Skeletal muscle satellite cell (primary cell): Measurements from ENCODE around the gene PYGL.

ENCODE experiments used
- H3K27me3 ChIP-seq: 2 replicates; pipeline ENCODE4 v1.7.0; 2013; ENCODE audit warnings: low read length; ENCODE audit not compliant: control insufficient read depth, insufficient read depth
- H3K36me3 ChIP-seq: 2 replicates; pipeline ENCODE4 v1.7.0; 2013; ENCODE audit warnings: mild to moderate bottlenecking, control low read depth, low read length; ENCODE audit not compliant: insufficient read depth
- H3K4me1 ChIP-seq: 2 replicates; pipeline ENCODE4 v1.7.0; 2013; ENCODE audit warnings: low read length; ENCODE audit not compliant: control insufficient read depth, insufficient read depth
- H3K4me2 ChIP-seq: 2 replicates; pipeline ENCODE4 v1.7.0; 2013; ENCODE audit warnings: mild to moderate bottlenecking, low read length
- H3K4me3 ChIP-seq: 2 replicates; pipeline ENCODE4 v1.7.0; 2013; ENCODE audit warnings: low read length
- H3K9ac ChIP-seq: 2 replicates; pipeline ENCODE4 v1.7.0; 2013; ENCODE audit warnings: mild to moderate bottlenecking, low read depth, low read length, moderate library complexity
- H3K9me3 ChIP-seq: replicated peaks from 2 replicates; pipeline ENCODE4 v1.7.0; 2013; ENCODE audit warnings: mild to moderate bottlenecking, control low read depth, low read length

The PYGL gene

GRCh38 chr14:50936016-50936340 is 8.3 kb downstream of the PYGL start:
- no peak overlapping the region for H3K4me3 ChIP-seq
- H3K36me3 ChIP-seq, result peaks cover 26% of the 10 kb centered on the region
- no peak overlapping the region for H3K4me2 ChIP-seq
- H3K4me1 ChIP-seq, result peaks cover 15% of the 10 kb centered on the region
- H3K27me3 ChIP-seq, result no peaks in the 10 kb centered on the region
- H3K9ac ChIP-seq, result no peak overlapping the region
- no peaks in the 10 kb centered on the region for H3K9me3 ChIP-seq

- Histone ChIP-seq H3K9ac (no peak overlapping the region), H3K4me2 (no peak overlapping the region), H3K4me1 (peaks cover 15% of the 10 kb centered on the region), H3K4me3 (no peak overlapping the region), H3K27me3 (no peaks in the 10 kb centered on the region), H3K36me3 (peaks cover 28% of the 10 kb centered on the region), H3K9me3 (no peaks in the 10 kb centered on the region)
Observed at GRCh38 chr14:50935126-50936015, 8.9 kb downstream of the PYGL start.

- H3K4me2 ChIP-seq, result no peak overlapping the region
- H3K4me1 ChIP-seq, result peaks cover 11% of the 10 kb centered on the region
- no peak overlapping the region for H3K4me3 ChIP-seq
- H3K36me3 ChIP-seq, result peaks cover 28% of the 10 kb centered on the region
- H3K27me3 ChIP-seq, result no peaks in the 10 kb centered on the region
- no peaks in the 10 kb centered on the region for H3K9me3 ChIP-seq
- H3K9ac ChIP-seq, result no peak overlapping the region
Observed at GRCh38 chr14:50932592-50933495, 11.4 kb downstream of the PYGL start.

GRCh38 chr14:50932156-50932555 is 12.1 kb downstream of the PYGL start:
- H3K9ac ChIP-seq, result no peak overlapping the region
- no peaks in the 10 kb centered on the region for H3K27me3 ChIP-seq
- H3K9me3 ChIP-seq, result no peaks in the 10 kb centered on the region
- peaks cover 4% of the 10 kb centered on the region for H3K4me1 ChIP-seq
- no peak overlapping the region for H3K4me3 ChIP-seq
- no peak overlapping the region for H3K4me2 ChIP-seq
- peaks cover 28% of the 10 kb centered on the region for H3K36me3 ChIP-seq

GRCh38 chr14:50931559-50931958 is 12.7 kb downstream of the PYGL start:
- Histone ChIP-seq H3K4me1 (no peaks in the 10 kb centered on the region), H3K9me3 (no peaks in the 10 kb centered on the region), H3K4me2 (no peak overlapping the region), H3K4me3 (no peak overlapping the region), H3K36me3 (peaks cover 28% of the 10 kb centered on the region), H3K9ac (no peak overlapping the region), H3K27me3 (no peaks in the 10 kb centered on the region)

GRCh38 chr14:50929506-50929905 is 14.8 kb downstream of the PYGL start:
- H3K4me1 ChIP-seq, result no peaks in the 10 kb centered on the region
- H3K9ac ChIP-seq, result no peak overlapping the region
- peaks cover 21% of the 10 kb centered on the region for H3K36me3 ChIP-seq
- H3K4me2 ChIP-seq, result no peak overlapping the region
- no peak overlapping the region for H3K4me3 ChIP-seq
- H3K9me3 ChIP-seq, result no peaks in the 10 kb centered on the region
- no peaks in the 10 kb centered on the region for H3K27me3 ChIP-seq

- H3K4me2 ChIP-seq, result no peak overlapping the region
- no peaks in the 10 kb centered on the region for H3K4me1 ChIP-seq
- H3K36me3 ChIP-seq, result peaks cover 15% of the 10 kb centered on the region
- no peaks in the 10 kb centered on the region for H3K9me3 ChIP-seq
- H3K27me3 ChIP-seq, result no peaks in the 10 kb centered on the region
- no peak overlapping the region for H3K9ac ChIP-seq
- no peak overlapping the region for H3K4me3 ChIP-seq
Observed at GRCh38 chr14:50928002-50928635, 16.2 kb downstream of the PYGL start.

GRCh38 chr14:50926851-50927386 is 17.4 kb downstream of the PYGL start:
- no peaks in the 10 kb centered on the region for H3K4me1 ChIP-seq
- no peak overlapping the region for H3K4me3 ChIP-seq
- no peaks in the 10 kb centered on the region for H3K27me3 ChIP-seq
- H3K4me2 ChIP-seq, result no peak overlapping the region
- H3K9ac ChIP-seq, result no peak overlapping the region
- H3K9me3 ChIP-seq, result no peaks in the 10 kb centered on the region
- peaks cover 17% of the 10 kb centered on the region for H3K36me3 ChIP-seq

- H3K4me1 ChIP-seq, result peaks cover 13% of the 10 kb centered on the region
- no peaks in the 10 kb centered on the region for H3K9me3 ChIP-seq
- no peak overlapping the region for H3K4me3 ChIP-seq
- H3K36me3 ChIP-seq, result peaks cover 11% of the 10 kb centered on the region
- no peaks in the 10 kb centered on the region for H3K27me3 ChIP-seq
- no peak overlapping the region for H3K9ac ChIP-seq
- H3K4me2 ChIP-seq, result no peak overlapping the region
Observed at GRCh38 chr14:50924843-50925242, 19.4 kb downstream of the PYGL start.

- Histone ChIP-seq H3K4me1 (peaks cover 13% of the 10 kb centered on the region), H3K9me3 (no peaks in the 10 kb centered on the region), H3K4me3 (no peak overlapping the region), H3K27me3 (no peaks in the 10 kb centered on the region), H3K9ac (no peak overlapping the region), H3K4me2 (no peak overlapping the region), H3K36me3 (peaks cover 11% of the 10 kb centered on the region)
Observed at GRCh38 chr14:50924236-50924635, 20.0 kb downstream of the PYGL start.

GRCh38 chr14:50922803-50923202 is 21.5 kb downstream of the PYGL start:
- Histone ChIP-seq H3K9me3 (no peaks in the 10 kb centered on the region), H3K27me3 (no peaks in the 10 kb centered on the region), H3K36me3 (peaks cover 11% of the 10 kb centered on the region), H3K4me3 (no peak overlapping the region), H3K4me1 (peaks cover 13% of the 10 kb centered on the region), H3K9ac (no peak overlapping the region), H3K4me2 (no peak overlapping the region)
